ENCODE results near the gene LSM4.

Gene LSM4

GRCh38 chr19:18292462-18292809 lies 30.4 kb downstream of the LSM4 start:
- no peak for DNase-seq (ENCODE audit: low read depth)

GRCh38 chr19:18291590-18292461 lies 31.1 kb downstream of the LSM4 start:
- DNase-seq (ENCODE audit: low read depth) = peak; percentile 68

DNA sequence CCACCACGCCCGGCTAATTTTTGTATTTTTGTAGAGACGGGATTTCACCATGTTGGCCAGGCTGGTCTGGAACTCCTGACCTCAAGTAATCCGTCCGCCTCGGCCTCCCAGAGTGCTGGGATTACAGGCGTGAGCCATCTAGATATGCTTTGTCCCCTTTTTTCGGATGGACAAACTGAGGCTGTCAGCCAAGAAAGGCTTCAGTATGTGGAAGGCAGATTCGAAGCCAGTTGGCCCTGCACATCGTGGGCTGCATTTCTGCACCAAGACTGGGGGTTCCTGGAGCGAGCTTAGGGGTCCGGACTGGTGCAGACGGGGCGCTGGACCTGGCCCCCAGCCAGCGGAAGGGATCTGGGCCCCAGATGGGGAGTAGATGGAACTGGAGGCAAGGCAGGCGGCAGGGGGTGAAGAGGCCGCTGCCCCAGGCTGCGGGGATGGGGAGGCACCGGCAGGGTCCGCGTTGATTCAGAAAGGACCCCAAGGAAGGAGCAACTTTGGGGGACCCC lies 31.8 kb downstream of the LSM4 start:
- no peak for DNase-seq (ENCODE audit: low read depth)

- DNase-seq (ENCODE audit: low read depth) = peak; percentile 90
These were observed 32.4 kb downstream of the LSM4 start for GRCh38 chr19:18290302-18291018.

DNA sequence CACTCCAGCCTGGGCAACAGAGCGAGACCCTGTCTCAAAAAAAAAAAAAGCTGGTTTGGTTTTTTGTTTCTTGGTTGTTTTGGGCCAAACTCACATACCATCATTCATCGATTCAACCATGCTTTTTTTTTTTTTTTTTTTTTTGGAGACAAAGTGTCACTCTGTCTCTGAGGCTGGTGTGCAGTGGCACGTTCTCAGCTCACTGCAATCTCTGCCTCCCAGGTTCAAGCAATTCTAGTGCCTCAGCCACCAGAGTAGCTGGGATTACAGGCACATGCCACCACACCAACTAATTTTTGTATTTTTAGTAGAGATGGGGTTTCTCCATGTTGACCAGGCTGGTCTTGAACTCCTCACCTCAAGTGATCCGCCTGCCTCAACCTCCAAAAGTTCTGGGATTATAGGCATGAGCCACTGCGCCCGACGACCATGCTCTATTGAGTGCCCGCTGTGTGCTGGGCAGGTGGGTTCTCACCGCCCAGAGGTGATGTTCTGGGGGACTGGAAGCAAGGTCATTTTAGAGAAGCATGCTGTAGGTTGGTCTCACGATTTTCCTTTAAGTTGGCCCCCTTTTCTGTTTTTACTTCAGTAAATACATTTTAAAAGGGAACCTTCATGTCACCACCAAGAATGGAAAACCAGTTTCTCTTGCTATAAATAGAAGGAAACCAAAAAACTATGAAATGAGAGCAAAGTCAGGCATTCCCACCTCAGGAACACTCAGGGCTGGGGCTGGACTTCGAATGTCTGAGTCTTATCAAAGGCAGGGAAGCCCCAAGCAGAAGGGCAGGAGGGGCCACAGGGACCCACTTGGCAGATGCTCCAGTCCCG lies 33.2 kb downstream of the LSM4 start:
- no peak for DNase-seq (ENCODE audit: low read depth)

DNA sequence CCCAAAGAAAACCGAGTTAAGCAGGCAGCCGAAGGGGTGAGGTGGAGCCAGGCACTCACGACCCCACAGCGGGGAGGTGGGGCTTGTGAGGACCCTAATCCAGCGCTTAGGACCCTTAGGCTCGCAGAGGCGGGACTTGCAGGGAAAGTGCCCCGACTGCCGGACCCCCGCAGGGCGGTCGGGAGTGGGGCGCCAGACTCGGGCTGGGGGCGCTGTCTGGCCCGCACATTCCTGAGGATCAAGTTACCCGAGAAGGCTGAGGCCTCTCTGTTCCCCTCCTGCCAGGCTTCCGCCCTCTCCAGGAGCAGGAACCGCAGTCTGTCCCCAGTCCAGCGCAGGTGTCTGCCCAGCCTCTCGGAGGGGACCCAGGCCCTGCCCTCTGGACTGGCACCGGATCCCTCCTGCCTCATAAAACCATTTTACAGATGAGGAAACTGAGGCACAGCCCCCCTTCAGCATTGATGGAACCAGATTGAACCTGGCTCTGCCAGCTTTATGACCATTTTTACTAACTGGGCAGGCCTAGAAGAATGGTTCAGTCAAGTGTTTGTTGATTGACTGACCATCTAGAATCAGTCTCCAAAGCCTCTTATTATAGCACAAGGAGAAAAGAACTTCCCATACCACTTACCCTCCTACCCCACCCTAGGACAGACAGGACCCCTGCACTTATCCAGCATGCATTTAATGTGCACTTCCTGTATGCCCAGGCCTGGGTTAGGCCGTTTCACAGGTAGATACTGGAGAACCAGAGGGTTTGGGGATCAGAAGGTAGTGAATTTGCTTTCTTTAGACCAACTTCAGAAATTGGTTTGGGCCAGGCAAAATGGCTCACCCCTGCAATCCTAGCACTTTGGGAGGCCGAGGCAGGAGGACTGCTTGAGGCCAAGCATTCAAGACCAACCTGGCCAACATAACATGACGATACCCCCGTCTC lies 34.8 kb downstream of the LSM4 start:
- DNase-seq (ENCODE audit: low read depth) = no peak

- no peak for DNase-seq (ENCODE audit: low read depth)
These were observed 35.8 kb downstream of the LSM4 start for GRCh38 chr19:18286973-18287635.

DNA sequence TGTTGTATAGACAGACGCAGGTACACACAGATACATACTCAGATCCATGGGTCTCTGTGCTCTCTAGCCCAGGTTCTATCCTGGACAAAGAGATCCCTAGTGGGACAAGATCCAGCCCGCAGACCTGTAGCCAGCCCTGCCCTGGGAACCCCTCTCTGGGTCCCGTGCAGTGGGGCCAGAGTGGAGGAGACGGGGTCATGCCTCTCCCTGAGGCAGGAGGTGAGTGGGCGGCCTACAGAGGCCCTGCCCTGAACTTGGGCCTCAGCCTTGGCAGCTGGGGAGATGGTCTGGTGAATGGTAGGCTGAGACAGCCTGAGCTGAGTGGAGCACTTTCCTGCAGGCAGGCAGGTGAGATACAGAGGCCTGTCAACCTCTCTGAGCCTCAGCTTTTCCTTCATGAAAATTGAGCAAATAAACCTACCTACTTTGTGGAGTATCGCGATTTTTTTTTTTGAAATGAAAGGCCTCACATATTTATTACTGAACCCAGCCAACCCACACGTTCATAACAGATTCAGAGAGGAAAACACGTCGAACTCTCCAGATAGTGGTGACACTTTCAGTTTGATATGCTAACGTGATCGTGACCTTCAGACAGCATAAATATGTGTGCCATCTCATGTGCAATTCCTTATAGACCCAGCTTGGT lies 38.0 kb downstream of the LSM4 start:
- DNase-seq (ENCODE audit: low read depth) = no peak

DNA sequence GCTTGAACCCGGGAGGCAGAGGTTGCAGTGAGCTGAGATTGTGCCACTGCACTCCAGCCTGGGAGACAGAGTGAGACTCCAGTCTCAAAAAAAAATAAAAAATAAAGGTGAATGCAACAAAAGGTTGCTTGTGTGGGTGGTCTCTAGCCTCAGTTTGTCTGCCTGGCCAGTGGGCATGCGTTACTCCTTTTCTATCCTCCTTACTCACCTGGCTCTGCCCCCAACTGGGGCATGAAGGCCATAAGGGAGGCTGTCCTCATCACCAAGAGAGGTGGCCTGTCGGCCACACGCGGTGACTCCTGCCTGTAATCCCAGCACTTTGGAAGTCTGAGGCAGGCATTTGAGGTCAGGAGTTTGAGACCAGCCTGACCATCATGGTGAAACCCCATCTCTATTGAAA lies 39.5 kb downstream of the LSM4 start:
- no peak for DNase-seq (ENCODE audit: low read depth)

DNA sequence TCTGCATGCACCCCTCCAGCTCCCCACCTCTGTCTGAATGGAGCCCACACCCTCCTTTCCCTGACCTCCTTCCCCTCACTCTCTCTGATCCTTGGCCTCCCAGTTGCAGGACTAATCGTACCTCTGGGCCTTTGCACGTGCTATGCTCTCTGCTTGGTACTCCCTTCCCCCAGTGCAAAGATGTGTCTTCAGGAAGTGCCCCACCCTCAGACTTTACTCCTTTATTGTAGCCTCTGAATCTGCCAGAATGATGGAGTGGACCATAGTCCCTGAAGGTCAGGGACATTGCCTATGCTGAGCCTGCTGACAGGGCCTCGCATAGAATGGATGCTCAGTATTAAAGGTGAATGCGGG lies 40.1 kb downstream of the LSM4 start:
- no peak for DNase-seq (ENCODE audit: low read depth)

DNA sequence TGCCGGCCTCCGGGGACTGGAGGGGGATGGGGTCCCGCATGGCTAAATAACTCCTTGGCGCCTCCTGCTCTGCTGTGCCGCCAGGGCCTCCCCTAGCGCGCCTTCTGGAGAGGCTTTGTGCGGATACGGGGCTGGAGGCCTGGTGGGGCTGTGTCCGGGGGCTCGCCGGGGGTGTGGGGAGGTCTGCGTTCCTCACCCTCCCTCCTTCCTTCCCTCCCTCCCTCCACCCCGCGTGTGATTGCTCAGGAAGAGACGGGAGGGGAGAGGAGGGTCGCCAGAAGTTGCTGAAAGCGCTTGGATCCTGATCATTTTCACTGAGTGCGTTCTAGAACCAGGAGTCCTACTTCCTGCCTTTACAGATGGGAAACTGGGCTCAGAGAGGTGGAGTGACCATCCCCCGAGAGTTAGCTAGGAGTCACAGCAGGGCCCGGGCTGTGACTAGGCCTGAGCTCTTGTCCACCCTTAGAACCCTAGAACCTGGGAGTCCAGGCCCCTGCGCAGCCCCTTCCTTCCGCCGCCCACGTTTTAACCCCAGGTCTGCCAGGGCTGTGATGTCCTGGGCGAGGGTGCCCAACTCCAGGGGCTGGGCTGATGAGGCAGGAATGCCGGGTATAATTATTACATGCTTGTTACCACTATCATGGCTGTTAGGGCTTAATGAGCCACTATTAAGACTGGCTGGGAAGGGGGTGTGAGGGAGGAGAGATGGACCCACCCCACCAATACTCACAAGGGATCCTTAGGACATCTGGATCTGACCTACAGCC lies 40.7 kb downstream of the LSM4 start:
- no peak for DNase-seq (ENCODE audit: low read depth)

DNA sequence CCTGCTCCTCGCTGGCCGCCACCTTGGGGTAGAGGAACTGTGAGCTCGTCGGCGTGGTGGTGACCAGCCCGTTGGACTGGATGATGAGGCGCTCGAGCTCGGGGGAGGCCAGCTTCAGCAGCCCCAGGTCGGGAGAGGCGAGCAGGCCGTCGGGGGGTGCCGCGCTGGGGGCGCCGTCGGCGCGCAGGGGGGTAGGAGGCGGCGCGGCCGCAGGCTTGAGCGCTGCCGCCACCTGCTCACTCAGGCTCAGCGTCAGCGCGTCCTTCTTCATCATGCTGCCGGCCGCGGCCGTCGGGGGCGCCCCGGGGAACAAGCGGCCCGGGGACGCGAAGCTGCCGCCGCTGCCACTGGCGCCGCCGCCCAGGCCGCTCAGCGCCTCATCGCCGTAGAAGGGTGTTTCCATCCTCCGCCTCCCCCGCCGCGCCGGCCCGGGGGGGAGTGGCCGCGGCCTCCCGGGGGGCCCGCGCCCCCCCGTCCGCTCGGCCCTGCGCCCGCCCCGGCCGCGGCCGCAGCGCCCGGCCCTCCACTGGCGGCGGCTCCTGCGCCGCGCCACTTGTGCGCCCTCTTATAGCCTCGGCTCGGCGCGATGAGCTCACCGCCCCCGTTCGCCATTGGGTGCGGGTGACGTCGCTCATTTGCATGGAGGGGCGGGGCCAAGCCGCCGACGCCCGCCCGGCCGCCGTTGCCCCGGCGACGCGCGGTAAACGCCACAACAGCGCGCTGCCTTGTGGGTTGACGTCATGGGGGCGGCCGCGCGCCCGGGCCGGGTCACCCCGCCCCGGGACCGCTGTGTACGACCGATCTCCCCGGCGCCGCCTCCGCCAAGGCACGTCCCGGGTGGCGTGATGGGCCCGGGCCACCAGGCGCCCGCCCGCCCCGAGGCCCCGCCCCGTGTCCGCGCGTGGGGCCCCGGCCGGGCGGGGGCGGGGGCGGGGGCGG lies 41.5 kb downstream of the LSM4 start, which contains the start of gene JUND:
Gene JUND, minus strand, starts transcription at position 541 of the 939 bp plus-strand sequence. Its CDS starts 138 bp downstream, at position 403.
- DNase-seq (ENCODE audit: low read depth) = peak; percentile 99

DNA sequence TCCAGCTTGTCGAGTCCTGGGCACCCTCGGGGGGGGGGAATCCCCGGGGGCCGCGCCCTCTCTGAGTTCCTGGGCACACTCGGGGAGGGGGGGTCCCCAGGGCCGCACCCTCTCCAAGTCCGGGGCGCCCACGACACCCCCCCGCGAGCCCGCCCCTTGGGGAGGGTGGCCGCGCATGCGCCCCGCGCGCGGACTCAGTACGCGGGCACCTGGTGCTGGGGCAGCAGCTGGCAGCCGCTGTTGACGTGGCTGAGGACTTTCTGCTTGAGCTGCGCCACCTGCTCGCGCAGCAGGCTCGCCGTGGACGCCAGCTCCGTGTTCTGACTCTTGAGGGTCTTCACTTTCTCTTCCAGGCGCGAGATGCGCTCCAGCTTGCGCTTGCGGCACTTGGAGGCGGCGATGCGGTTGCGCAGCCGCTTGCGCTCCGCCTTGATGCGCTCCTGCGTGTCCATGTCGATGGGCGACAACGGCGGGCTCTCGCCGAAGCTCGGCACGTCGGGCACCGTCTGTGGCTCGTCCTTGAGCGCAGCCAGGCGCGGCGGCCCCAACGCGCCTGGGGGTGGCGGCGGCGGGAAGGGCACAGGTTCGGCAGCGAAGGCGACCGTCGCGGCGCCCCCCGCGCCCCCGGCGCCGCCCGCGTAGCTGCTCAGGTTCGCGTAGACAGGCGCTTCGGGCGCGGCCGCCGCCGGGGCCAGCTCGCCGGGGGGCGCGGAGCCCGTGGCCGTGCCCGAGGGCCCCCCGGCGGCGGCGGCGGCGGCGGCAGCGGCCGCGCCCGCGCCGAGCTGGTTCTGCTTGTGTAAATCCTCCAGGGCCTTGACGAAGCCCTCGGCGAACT lies 42.4 kb downstream of the LSM4 start:
- DNase-seq (ENCODE audit: low read depth) = peak; percentile 71

DNA sequence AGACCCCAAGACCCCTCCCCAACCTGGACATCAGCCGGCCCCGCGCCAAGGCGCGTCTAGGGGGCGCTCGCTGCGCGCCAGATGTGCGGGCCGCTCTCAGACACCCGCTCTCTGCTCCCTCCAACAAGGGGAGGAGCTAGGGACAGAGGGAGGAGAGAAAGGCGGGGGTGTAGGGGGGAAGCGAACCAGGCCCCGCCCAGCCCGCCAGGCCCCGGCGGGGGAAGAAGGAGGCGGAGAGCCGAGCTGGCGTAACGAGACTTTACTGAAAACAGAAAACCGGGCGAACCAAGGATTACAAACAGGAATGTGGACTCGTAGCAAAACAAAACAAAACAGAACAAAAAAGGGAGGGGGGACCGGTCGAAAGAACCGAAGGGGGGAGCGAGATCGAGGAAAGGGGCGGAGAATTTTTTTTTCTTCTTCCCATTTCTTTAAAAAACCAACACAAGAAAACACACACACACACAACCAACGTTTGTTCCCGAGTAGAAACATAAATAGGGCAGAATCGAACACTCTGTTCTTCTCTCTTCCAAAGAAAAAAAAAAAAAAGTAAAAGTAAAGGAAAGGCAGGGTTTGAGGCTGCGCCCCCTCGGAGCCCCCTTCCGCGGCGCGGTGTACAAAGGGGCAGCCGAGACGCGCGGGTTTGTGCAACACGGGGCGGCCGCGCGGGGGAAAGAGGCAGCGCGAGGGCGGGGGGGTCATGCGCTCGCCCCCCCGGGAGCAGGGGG lies 43.2 kb downstream of the LSM4 start:
- peak; percentile 80 for DNase-seq (ENCODE audit: low read depth)

- no peak for DNase-seq (ENCODE audit: low read depth)
These were observed 43.7 kb downstream of the LSM4 start for GRCh38 chr19:18279266-18279515.

GRCh38 chr19:18278521-18279265 lies 44.2 kb downstream of the LSM4 start:
- no peak for DNase-seq (ENCODE audit: low read depth)

Measured in T-helper 22 cell (primary cell).